ENCODE data around the gene C14orf119.

C14orf119 gene

DNA sequence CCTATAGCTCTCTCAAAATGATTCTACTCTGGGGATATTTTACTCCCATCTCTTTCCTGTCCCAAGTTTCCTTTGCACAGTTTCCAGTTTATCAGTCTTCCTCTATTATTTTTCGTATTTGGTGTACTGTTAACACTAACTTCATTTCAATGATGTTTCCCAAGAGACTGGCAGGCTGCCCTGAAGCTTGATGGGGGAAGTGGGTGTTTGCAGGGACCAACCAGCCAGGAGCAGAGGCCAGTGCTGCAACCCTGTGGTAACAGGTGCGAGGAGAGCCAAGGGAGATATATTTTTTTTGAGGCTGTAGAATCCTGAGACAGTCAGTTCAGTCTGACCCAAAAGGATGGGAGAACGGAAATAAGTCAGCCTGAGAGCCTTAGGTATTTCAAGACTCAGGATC lies 35.6 kb downstream of the C14orf119 start:
- Histone ChIP-seq H3K4me3 (no peak overlapping the region), H3K9me3 (ENCODE audit: low read depth, low read length) (no peaks in the 10 kb centered on the region), H3K36me3 (ENCODE audit: insufficient read depth, low read length) (peaks cover 29% of the 10 kb centered on the region), H3K9ac (ENCODE audit: insufficient read length) (no peak overlapping the region), H3K27ac (no peak overlapping the region)
- TF ChIP-seq EZH2 (IDR thresholded peaks at IDR 0.05), result no peak
- no peak for TF ChIP-seq POLR2AphosphoS5 (IDR thresholded peaks at IDR 0.05; ENCODE audit: borderline replicate concordance, low read depth, low read length)
- TF ChIP-seq FOXP2 (optimal IDR thresholded peaks at IDR 0.05; ENCODE audit: control extremely low read depth, extremely low read length, insufficient read depth), result no peak
- no peak for DNase-seq (ENCODE audit: low read depth, low spot score)

DNA sequence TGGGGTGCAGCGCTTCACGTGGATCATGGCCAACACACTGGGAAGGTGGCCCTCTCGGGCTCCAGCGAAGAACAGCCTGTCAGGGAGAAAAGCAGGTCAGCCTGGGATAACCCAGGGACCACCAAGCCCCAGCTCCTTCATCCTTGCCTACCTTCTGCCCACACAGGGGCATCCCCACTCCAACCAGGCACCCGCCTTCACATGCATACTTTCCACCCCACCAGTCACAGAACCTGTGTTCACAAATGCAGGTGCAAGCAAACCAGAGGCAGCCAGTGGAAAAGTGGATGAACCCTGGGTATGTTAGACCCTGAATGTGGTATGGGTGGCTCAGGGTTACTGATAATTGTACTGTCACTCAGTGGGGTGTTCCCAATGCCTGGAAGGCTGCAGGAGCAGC lies 36.2 kb downstream of the C14orf119 start:
- TF ChIP-seq FOXP2 (optimal IDR thresholded peaks at IDR 0.05; ENCODE audit: control extremely low read depth, extremely low read length, insufficient read depth), result no peak
- no peak for TF ChIP-seq EZH2 (IDR thresholded peaks at IDR 0.05)
- no peak for TF ChIP-seq POLR2AphosphoS5 (IDR thresholded peaks at IDR 0.05; ENCODE audit: borderline replicate concordance, low read depth, low read length)
- H3K27ac ChIP-seq, result no peak overlapping the region
- no peak overlapping the region for H3K4me3 ChIP-seq
- H3K9ac ChIP-seq (ENCODE audit: insufficient read length), result no peak overlapping the region
- no peak for DNase-seq (ENCODE audit: low read depth, low spot score)
- H3K9me3 ChIP-seq (ENCODE audit: low read depth, low read length), result no peaks in the 10 kb centered on the region
- peaks cover 35% of the 10 kb centered on the region for H3K36me3 ChIP-seq (ENCODE audit: insufficient read depth, low read length)

DNA sequence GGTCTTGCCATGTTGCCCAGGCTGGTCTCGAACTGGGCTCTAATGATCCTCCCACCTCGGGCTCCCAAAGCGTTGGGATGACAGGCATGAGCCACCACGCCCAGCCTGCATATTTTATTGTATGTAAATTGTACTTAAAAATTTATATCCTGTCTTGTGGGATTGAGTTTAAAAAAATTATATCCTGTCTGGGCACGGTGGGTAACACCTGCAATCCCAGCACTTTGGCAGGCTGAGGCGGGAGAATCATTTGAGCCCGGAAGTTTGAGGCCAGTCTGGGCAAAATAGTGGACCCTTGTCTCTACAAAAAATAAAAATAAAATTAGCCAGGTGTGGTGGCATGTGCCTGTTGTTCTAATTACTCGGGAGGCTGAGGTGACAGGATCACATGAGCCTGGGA lies 37.7 kb downstream of the C14orf119 start:
- no peak overlapping the region for H3K27ac ChIP-seq
- H3K36me3 ChIP-seq (ENCODE audit: insufficient read depth, low read length), result peaks cover 46% of the 10 kb centered on the region
- TF ChIP-seq POLR2AphosphoS5 (IDR thresholded peaks at IDR 0.05; ENCODE audit: borderline replicate concordance, low read depth, low read length) (no peak), EZH2 (IDR thresholded peaks at IDR 0.05) (no peak), FOXP2 (optimal IDR thresholded peaks at IDR 0.05; ENCODE audit: control extremely low read depth, extremely low read length, insufficient read depth) (no peak)
- no peak overlapping the region for H3K4me3 ChIP-seq
- H3K9me3 ChIP-seq (ENCODE audit: low read depth, low read length), result no peaks in the 10 kb centered on the region
- DNase-seq (ENCODE audit: low read depth, low spot score), result no peak
- H3K9ac ChIP-seq (ENCODE audit: insufficient read length), result no peak overlapping the region

DNA sequence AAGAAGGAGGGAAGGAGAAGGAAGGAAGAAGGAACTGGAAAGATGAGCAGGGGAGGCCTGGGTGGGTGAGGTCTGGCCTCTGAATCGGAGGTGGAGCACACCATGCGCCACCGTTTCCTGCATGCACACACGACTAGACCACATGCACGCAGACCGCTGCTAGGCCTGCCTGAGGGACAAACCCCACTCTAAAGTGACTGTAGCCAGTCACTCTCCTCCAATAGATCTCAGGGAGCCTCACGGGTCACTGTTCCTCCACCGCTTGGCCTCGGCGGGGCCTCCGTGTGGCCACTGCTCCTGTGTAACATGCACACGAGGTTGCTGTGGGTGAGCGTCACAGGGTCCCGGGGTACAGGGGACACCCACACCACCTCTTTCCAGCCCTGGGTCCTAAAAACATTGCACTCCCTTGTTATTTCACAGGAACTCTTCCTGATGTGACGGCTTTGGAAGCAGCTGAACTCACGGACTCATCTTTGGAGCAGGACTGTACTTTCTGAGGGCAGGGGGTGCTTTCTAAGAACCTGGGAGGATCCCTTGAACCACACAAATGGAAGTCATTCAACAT lies 41.3 kb downstream of the C14orf119 start:
- no peak for TF ChIP-seq FOXP2 (optimal IDR thresholded peaks at IDR 0.05; ENCODE audit: control extremely low read depth, extremely low read length, insufficient read depth)
- TF ChIP-seq EZH2 (IDR thresholded peaks at IDR 0.05), result no peak
- TF ChIP-seq POLR2AphosphoS5 (IDR thresholded peaks at IDR 0.05; ENCODE audit: borderline replicate concordance, low read depth, low read length), result no peak
- Histone ChIP-seq H3K27ac (no peak overlapping the region), H3K9me3 (ENCODE audit: low read depth, low read length) (no peaks in the 10 kb centered on the region), H3K36me3 (ENCODE audit: insufficient read depth, low read length) (peaks cover 48% of the 10 kb centered on the region), H3K9ac (ENCODE audit: insufficient read length) (no peak overlapping the region), H3K4me3 (no peak overlapping the region)
- DNase-seq (ENCODE audit: low read depth, low spot score), result no peak

DNA sequence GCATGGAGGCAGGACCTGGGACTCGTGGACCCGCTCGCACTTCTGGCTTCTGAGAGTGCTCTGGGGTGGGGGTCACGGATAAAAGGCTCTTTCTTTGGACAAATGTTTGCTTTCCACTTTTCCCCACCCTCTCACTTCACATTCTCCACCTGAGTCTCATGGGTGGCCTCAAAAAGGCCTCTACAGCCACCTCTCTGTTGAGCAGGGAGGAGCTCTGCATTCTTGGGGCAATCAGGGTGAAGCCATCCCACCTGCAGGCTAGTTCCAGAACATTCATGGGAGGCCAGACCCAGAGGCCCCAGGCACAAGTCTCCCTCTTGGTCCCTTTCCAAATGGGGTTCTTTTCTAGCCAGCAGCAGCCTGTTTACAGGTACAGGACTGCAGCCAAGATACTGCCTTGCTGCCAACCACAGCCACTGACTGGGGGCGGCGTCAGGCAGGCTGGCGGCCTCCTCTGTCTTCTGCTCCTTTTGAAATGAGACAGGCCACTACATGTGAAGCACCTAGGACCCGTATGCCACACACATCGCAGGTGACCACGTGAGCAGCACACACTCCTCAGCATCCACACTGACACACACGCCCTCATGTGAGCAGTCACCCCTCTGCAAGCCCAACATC lies 42.0 kb downstream of the C14orf119 start:
- no peak for DNase-seq (ENCODE audit: low read depth, low spot score)
- TF ChIP-seq EZH2 (IDR thresholded peaks at IDR 0.05) (no peak), FOXP2 (optimal IDR thresholded peaks at IDR 0.05; ENCODE audit: control extremely low read depth, extremely low read length, insufficient read depth) (no peak), POLR2AphosphoS5 (IDR thresholded peaks at IDR 0.05; ENCODE audit: borderline replicate concordance, low read depth, low read length) (no peak)
- Histone ChIP-seq H3K27ac (no peak overlapping the region), H3K36me3 (ENCODE audit: insufficient read depth, low read length) (peaks cover 48% of the 10 kb centered on the region), H3K9me3 (ENCODE audit: low read depth, low read length) (no peaks in the 10 kb centered on the region), H3K4me3 (no peak overlapping the region), H3K9ac (ENCODE audit: insufficient read length) (no peak overlapping the region)

DNA sequence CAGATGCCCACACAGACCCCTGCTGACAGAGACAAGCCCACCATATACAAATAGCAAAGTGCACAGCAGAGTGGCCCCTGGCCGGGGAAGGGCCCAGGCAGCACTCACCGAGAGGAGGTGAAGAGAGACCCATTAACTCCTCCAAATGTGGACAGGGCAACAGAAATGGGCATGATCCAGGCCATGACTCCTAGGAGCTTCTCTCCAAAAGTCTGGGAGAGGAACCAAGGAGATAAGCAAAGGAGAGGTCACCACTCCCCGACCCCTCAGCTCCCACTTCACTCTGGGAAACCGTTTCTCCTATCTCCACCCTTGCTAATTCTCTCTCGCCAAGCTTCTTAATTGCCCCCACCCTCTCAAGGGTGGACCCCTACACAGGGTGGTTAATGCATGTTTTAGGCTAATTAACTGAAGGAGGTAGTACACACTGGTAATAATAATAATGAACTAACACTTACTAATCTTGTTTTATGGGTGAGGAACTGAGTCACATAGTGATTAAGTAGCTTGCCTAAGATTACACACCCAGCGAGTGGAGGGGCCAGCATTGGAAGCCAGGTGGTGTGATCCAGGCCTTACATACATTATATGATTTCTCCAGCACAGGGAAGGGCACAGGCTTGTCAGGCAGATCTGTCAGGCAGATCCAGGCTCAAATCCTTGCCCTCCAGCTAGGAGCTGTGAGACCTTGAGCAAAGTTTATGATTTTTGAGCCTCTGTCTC lies 42.7 kb downstream of the C14orf119 start:
- DNase-seq (ENCODE audit: low read depth, low spot score), result no peak
- Histone ChIP-seq H3K4me3 (no peak overlapping the region), H3K9ac (ENCODE audit: insufficient read length) (no peak overlapping the region), H3K27ac (no peak overlapping the region), H3K9me3 (ENCODE audit: low read depth, low read length) (no peaks in the 10 kb centered on the region), H3K36me3 (ENCODE audit: insufficient read depth, low read length) (peaks cover 48% of the 10 kb centered on the region)
- TF ChIP-seq FOXP2 (optimal IDR thresholded peaks at IDR 0.05; ENCODE audit: control extremely low read depth, extremely low read length, insufficient read depth) (no peak), EZH2 (IDR thresholded peaks at IDR 0.05) (no peak), POLR2AphosphoS5 (IDR thresholded peaks at IDR 0.05; ENCODE audit: borderline replicate concordance, low read depth, low read length) (no peak)

DNA sequence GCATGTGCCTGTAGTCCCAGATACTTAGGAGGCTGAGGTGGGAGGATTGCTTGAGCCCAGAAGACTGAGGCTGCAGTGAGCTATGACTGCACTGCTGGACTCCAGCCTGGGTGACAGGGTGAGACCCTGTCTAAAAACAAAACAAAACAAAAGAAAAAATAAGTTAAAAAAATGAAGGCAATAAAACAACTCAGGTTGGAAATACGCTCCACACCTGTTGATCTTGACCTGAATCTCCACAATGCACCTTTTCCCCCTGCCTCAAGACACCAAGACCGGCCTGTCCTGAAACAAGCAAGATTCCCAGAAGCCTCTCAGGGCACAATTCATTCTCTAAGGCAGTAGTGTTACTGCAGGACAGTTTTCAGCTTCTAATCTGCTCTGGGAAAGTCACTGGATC lies 44.6 kb downstream of the C14orf119 start:
- DNase-seq (ENCODE audit: low read depth, low spot score), result no peak
- Histone ChIP-seq H3K9me3 (ENCODE audit: low read depth, low read length) (no peaks in the 10 kb centered on the region), H3K9ac (ENCODE audit: insufficient read length) (no peak overlapping the region), H3K36me3 (ENCODE audit: insufficient read depth, low read length) (peaks cover 48% of the 10 kb centered on the region), H3K27ac (no peak overlapping the region), H3K4me3 (no peak overlapping the region)
- TF ChIP-seq POLR2AphosphoS5 (IDR thresholded peaks at IDR 0.05; ENCODE audit: borderline replicate concordance, low read depth, low read length) (no peak), FOXP2 (optimal IDR thresholded peaks at IDR 0.05; ENCODE audit: control extremely low read depth, extremely low read length, insufficient read depth) (no peak), EZH2 (IDR thresholded peaks at IDR 0.05) (no peak)

DNA sequence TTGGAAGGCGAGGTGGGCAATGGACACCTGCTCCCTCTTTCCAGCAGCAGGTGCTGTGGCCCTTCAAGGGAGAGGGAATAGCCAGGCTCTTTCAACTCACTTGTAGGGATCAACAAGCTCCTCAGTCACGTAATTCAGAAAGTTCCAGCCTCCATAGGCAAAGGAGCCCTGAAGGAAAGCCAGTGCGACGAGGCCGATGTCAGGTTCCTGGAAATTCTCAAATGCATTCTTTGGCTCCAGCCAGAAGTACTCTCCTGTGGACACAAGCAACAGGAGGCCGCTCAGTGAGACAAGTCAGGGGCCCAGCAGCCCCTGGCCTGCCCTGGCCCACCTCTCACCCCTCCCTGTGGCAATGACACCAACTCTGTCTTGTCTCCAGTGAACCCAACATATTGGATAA lies 45.1 kb downstream of the C14orf119 start:
- Histone ChIP-seq H3K36me3 (ENCODE audit: insufficient read depth, low read length) (peaks cover 48% of the 10 kb centered on the region), H3K4me3 (no peak overlapping the region), H3K27ac (0 out of 2 replicates have a peak overlapping the region, but pooled peaks have one; percentile 100), H3K9me3 (ENCODE audit: low read depth, low read length) (no peaks in the 10 kb centered on the region), H3K9ac (ENCODE audit: insufficient read length) (no peak overlapping the region)
- TF ChIP-seq POLR2AphosphoS5 (IDR thresholded peaks at IDR 0.05; ENCODE audit: borderline replicate concordance, low read depth, low read length) (no peak), FOXP2 (optimal IDR thresholded peaks at IDR 0.05; ENCODE audit: control extremely low read depth, extremely low read length, insufficient read depth) (no peak), EZH2 (IDR thresholded peaks at IDR 0.05) (no peak)
- no peak for DNase-seq (ENCODE audit: low read depth, low spot score)

All from SK-N-MC (cell line).